ENCODE measurements around the gene PREX1.

Gene PREX1

DNA sequence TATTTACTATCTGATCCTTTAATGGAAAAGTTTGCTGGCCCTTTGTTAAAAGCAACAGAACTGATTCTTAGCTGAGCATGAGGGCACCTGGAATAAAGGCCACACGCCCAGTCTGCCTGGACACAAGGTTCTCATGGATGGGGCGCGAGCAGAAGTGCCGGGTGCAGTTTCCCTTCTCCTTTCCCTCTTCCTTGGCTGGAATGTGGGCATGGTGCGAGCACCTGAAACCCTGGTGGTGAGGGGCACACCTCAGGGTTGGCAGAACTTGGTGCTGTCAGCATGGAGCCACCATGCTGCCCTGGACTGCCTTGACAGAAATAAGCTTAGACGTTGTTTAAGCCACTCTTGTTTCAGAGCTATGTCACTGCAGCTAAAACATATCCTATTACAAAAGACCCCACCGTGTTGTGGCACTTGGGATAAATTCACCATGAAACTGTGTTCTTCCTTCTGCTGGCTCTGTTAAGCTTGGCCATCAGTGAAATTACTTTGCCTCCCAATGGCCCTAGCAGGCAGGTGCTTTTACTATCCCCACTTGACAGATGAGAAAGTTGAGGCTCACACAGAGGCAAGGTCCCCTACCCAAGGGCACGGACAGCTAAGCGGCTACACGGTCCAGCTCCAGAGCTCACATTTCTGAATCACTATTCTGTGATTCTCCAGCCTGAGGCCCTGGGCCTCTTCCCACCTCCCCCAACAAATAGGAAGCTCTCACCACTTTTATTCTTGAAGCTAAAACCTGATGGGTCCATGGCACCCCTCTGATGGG lies 115.9 kb downstream of the PREX1 start:
- no peak for DNase-seq

DNA sequence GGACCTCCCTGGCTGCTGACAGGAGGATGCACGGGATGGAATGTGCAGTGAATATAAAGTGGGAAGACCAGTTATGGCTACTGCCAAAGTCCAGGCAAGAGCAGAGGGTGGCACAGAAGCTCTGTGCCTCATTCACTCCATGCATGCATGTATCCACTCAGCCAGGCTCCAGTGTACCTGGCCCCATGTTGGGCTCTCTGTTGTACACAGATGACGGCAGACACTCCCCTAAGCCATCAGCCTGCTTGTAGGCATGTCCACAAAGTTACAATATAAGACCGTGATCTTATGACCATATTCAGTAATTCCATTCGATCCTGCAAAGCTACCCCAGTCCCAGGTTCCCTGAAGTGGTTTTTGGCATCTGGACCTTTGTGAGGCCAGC lies 116.8 kb downstream of the PREX1 start:
- no peak for DNase-seq

DNA sequence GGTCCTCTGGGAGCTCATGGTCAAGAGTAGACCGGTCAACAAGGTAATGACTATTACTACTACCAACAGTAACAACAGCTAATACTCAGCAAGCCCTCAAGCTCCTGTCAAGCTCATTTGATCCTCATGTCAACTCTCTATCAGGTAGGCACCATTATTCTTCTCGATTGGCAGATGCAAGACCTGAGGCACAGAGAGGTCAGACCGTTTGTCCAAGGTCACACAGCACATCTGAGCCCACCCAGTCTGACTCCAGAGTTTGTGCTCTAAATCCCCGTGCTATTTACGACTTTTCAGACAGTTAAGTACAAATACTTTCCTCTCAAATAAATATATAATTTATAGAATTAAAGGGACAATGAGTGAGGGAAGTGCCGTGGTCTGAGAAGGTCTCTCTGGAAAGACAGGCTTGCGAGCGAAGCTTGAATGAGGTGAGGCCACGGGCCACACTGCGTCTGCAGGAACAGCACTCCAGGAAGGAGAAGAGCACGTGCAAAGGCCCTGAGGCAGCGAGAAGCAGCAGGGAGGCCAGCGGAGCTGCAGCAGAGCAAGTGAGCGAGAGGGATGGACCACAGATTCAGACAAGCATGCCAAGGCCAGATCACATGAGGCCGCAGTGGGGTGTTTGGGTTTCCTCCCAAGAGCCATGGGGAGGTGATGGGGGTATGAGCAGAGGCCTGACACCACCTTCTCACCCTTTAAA lies 117.3 kb downstream of the PREX1 start:
- no peak for DNase-seq

DNA sequence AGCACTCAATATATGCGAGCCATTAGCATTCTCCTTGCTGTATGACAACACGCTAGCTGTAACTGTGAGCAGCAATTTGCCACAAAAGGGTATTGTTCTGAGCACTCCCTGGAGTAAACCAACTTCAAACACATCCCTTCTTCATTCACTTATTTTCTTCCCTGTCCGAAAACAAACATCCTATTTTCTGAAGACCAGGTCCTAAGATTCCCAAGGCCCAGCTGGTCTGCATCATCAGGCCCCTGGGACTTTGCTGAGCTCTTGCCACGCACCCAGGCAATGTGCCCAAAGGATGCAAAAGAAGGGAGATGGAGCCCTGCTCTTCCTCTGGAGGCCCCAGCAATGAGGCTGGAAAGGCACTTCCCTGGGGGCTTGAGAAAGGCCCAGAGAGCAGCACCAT lies 118.1 kb downstream of the PREX1 start:
- DNase-seq: no peak

DNA sequence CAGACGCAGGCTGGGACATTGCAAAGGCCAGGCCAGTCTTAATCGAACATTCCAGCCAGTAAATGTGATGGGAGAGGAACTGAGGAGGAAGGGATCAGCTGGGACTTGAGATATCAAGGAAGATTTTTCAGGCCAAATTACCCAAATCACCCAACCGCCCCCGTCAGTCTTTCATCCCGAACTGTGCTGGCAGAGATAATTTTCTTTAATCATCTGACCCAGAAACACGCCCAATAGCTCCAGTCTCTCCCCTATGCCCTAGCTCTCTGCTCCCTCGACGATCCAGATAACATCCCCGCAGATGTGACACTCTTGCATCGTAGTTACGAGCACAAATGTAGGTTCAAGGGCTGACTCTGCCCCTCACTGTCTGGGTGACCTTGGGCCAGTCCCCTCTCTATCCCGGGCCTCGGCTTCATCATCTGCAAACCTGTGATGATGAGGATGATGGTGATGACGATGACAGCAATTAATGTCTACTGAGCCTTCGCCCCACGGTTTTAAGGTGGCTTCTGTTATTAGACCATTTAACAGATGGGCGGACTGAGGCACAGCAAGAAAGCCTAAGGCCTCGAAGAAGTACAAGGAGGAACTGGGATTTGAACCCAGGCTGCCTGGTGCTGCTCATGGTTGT lies 118.6 kb downstream of the PREX1 start:
- no peak for DNase-seq

DNA sequence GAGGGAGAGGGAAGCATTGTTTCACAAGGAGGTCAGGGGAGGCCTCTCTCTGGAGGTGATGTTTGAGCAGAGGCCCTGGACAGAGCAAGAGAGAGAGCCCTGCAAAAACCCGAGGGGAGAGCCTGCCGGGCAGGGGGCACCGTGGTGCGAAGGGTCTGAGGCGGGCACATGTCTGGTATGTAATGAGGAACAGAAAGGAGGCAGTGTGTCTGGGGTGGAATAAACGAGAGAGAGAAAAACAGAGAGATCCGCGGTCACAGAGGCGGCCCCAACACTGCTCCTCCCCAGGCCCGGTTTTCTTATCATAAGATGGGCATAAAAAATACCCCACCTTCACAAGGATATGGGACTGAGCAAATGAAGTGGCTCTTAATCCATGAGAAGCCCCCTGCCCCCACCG lies 119.2 kb downstream of the PREX1 start:
- DNase-seq: no peak

DNA sequence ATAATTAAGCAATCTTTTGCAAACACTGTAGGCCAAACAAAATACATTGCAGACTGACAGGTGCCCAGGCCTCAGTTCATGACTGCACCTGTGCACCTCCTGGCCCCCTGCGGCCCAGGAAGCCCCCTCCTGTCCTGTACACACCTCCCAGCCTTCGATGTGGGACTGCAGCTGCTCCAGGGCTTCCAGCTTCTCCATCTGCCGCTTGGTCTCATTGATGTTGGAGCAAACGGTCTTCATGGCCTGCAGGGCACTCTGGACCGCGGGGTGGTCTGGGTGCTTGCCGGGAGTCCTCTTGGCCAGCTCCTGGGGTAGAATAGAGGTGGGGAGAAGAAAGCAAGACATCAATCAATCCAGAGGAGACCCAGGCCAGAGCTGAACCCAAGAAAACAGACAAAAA lies 119.7 kb downstream of the PREX1 start:
- no peak for DNase-seq

DNA sequence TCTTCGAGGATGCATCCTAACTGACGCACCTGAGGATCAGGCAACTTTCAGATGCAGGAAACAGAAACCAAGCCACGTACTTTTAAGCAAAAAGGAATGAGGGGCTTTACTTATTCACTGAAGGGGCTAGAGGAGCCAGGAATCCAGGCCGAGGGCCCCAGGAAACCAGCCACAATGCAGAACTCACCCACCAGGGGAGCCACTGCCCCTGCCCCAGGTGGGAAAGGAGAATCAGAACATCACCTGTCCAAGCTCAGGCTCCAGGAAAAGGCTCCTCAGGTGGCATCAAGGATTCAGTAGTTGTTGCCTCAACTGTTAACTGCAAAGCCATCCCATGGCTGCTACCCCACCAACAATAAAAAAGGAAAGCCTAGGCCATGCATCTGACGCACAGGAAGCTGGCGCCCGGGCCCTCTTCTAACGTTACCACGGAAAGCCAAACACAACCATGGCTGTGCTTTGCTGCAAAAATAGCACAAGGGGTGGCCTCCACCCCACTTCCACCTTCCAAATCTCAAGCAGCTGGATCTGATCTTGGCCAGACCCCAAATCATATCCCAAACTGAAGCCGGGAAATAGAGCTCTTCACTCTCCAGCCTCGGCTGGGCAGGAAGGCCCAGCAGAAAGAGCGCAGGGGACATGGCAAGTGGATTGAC lies 121.0 kb downstream of the PREX1 start:
- DNase-seq: no peak

DNA sequence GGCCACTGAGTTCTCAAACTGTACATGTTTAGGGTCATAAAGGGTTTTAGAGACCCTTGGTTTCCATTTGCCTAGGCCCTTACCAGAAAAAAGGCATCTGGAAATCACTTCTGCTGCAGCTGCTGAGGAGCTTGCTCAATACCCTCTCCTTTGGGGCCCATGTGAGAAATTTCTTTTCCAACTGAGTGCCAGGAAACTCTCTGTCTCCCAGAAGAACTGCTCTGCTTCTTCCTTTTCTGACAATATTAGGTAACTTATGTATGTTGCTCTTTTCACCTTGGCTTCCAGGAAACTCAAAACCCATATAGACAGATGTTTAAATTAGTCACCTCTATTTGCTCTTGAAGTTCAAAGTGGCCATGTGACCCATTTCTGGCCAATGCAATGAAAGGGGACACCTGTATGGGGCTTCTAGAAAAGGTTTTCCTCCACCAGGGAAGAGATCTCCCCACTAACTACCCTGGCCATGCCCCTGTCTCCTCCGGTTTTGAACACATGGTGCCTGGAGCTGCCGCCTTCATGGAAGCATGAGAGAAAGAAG lies 121.6 kb downstream of the PREX1 start:
- no peak for DNase-seq

DNA sequence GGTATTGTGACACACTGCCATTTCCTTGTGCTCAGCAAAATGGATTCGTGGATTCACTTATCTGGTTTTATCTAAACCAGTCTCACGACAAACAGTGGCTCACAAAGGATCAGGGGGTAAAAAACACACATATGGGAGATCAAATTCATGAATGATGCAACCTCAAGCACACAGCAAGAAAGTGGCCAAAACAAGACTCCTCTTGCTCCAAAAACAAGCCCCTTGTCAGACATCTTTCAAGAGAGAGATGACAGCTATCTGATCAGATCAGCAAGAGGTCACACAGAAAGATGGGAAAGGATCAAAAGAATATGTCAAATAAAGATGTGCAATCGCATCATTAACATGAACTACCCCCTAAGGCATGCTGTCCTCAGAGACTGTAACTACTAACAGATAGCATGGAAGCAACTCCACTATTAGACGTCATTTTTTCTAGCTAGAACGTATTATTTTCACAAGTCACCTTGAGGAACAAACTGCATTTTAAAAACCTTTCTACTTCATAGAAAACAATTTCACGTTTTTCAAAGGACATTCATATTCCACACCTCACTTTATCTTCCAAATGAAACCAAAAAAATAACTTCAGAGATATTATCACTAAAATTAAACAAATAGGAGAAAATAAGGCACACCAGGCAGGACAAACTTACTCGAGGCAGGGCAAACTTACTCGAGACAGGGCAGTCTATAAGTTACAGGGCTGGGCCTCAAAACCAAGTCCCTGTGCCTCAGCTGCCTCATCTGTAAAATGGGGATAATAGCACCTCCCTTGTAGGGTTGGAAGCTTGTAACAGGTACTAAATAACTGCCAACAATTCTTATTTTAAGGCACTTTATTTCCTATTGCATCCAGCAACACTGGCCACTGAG lies 122.3 kb downstream of the PREX1 start:
- DNase-seq: no peak

DNA sequence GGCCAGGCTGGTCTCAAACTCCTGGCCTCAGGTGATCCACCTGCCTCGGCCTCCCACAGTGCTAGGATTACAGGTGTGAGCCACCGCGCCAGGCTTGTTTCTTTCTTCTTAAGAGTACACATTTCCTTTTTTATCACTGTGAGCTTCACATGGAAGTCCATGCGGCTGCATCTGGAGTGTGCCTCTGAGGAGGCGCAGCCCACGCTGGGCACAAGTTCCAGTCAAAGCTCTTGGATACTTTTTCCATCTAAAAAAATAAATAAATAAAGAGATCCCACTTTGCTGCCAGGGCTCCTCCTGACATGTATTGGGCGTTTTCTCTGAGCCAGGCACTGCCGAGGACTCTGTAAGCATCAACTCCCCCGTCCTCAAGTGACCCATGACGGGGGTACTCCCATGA lies 123.0 kb downstream of the PREX1 start:
- no peak for DNase-seq

DNA sequence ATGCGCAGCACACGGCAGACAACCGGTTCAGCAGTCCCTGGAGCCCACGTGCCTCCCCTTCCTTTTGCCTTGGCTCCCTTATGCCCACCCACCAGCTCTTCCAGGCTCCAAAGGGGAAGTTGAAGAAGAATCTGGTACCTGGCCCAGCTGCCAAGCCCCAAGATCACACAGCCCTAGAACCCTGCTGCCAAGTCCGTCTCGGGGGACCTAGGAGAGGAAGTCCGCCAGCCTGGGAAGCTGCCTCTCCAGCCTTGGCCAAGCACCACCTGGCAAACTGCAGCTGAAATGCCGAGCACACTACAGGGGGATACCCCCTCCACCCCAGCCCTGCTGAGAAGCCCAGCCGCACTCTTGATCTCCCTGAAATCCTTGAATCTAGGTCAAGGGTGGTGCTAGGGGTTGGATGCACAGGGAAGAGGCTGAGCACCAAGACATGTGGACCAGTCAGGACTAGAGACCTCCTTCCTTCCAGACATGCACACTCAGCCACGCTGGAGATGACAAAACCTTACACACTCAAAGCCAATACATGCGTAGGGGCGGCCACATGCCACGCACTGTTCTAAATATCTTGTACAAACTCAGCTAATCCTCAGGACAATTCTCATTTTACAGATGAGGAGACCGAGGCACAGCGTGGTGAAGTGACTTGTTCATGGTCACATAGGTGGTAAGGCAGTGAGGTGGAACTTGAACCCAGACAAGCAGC lies 124.1 kb downstream of the PREX1 start:
- DNase-seq: no peak

DNA sequence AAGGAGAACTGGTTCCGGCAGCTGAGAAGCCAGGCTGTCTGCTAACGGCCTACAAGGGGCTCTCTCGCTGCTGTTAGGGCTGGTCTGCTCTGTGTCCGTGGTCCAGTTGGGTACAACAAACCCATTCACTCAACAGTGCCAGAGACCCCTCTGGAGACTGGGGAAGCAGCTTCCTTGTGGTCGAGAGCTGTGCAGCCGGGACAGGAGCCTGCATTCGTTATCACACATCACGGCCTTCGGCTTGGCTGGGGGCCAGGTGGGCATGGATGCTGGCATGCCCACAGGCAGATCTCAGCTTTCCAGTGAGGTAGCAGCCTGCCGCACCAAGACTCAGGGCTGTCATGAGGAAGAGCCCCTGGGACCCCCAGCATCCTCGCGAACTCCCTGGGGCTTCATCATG lies 124.7 kb downstream of the PREX1 start:
- DNase-seq: no peak

DNA sequence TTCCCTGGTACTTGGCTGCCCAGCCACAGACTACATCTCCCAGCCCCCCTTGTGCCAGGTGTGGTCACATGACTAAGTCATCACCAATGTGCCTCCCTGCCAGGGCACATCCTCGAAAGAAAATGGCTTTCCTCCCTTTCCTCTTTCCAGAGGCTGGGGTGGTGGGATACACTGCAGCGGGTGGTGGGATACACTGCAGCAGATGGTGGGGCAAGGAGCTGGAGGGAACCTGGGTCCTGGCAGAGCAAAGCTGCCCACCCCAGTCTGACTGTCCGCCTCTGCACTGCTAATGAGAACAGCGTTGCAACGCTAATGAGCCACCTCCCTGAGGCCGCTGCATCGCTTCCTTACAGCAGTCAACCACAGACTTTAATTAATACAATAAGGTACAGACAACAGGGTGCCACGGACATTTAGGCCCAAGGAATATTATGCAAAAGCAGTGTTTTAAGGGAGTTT lies 125.3 kb downstream of the PREX1 start:
- no peak for DNase-seq

DNA sequence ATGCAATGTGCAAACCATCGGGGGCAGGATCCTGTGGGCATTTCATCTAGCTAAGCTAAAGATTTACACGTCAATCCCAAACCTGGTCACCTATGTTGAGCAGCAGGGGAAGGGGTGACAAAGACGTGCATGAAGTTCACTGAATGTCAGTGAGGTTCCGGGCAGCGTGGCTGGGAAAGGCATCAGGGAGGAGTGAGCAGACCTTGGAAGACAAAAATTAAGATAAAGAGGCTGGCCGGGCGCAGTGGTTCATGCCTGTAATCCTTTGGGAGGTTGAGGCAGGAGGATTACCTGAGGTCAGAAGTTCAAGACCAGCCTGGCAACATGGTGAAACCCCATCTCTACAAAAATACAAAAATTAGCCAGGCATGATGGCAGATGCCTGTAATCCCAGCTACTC lies 126.1 kb downstream of the PREX1 start:
- no peak for DNase-seq

DNA sequence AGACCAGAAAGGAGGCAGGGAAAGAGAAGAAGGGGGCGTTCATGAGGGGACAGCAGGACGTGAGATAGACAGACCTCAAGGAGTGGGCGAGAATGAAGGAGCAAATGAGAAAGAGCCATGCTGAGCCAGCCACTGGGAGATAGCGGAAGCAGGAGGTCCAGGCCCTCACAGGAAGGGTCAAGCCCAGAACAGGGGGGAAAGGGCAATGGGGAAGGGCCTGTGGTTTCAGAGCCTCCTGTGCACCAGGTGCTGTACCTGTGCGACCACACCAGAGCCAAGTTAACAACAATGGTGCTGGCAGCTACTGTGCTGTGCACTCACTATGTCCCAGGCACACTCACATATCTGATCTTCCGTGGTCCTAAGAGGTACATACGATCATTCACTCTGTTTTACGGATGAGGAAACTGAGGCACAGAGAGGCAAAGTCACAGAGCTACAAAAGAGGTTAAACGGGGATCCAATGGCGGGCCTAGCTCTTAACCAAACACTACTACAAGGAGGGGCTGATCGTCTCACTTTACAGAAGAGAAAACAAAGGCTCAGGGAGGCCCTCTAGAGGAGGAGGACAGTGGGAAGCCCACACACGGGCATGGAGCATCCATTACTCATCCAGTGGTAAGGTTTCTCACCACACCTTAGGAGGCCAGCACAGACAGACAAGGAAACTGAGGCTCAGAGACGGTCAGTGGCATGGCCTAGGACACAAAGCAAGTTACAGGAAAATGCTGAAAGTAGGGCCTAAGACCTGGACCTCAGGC lies 129.1 kb downstream of the PREX1 start:
- DNase-seq: no peak

DNA sequence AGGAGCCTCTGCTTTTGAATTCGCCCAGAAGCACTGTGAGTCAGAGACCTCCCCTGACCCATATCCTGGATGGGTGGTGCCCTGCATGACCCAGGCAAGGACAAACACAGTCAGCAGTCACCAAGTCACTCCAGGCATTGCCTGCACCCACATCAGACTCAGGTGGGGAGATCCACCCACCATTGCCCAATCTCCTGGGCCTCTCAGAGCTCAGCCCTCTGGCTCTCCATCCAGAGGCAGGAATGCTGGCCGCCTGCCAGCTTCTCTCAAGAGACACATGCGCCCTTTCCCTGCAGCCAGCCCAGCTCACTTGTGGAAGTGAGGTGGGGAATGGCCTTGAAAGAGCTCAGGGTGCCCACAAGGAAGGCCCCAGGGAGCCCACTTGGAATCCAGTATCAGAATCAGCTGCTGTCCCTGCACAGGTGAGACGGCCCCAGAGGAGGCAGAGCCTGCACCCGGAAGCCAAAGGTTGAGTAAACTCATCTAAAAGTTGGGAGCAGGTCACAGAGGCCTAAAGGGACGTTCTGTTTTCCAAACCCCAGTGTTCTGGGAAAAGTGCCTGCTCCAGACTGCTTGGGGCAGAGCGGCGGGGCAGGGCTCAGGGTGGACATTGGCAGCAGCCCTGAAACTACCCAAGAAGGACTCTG lies 129.8 kb downstream of the PREX1 start:
- DNase-seq: no peak

DNA sequence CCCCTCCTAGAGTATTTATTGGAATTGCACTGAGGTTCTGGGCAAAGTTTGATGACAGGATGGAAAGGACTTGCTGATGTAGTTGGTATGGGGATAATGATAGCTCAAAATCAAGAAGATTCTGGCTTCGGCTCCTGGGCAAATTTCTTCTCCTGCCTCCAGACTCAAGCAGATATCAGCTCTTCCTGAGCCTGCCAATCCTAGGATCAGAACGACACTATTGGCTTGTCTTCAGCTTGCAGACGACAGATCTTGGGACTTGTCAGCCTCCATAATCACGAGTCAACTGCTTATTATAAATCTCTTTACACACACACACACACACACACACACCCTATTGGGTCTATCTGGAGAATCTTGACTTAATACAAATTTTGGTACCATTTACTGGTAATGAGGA lies 131.1 kb downstream of the PREX1 start:
- no peak for DNase-seq

DNA sequence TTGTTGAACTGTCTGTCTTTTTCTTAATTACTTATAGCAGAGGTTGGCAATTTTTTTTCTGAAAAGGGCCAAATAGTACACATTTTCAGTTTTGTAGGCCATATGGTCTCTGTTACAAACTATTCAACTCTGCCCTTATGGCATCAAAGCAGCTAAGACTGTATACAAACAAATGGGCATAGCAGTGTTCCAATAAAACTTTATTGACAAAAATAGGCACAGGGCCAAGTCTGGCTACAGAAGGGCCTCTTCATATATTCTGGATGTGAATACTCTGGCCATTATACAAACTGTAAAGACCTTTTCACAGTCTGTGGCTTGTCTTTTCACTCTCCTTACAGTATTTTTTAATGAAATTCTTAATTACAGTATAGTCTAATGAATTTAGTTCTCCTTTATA lies 132.1 kb downstream of the PREX1 start:
- no peak for DNase-seq

DNA sequence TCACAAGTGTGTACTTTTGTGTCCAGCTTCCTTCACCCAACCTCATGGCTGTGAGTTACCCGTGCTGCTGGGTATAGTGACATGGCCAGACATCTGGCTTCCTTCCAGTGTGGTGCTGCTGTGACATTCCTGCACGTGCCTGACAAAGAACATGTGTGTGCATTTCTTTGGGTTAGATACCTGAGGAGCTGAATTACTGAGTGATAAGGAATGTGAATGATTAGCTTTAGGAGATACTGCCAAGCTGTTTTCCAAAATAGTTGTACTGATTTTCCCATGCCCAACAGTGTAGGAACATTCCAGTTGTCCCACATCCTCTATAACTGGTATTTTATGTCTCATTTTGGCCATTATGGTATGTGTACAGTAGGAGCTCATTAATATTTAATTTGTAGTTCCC lies 132.5 kb downstream of the PREX1 start:
- no peak for DNase-seq
